IMR-90 (cell line): ENCODE measurements around the gene PELI1. TPM values are rescaled to one million over a fixed set of nuclear protein-coding genes. Genes with fewer than 3 reads are reported as not detected.

Source experiments
- ATAC-seq: fragments of 200-7000 bp; cut with Tn5 transposase; 2 replicates; pipeline ENCODE4 v1.9.1; 2020; ENCODE audit warnings: low read depth, mild to moderate bottlenecking, moderate library complexity
- BruUV-seq: library from RNA; stranded (reverse); fragments of 400-500 nt; replicated peaks from 2 replicates; lab custom pipeline; 2021; lab: Mats Ljungman, UMichigan
- CTCF ChIA-PET: fragments of 300-600 bp; formaldehyde crosslinking; extraction: SDS; loops from one replicate; lab custom pipeline; 2021; ENCODE audit warnings: antibody characterized with exemption; lab: Yijun Ruan, JAX
- POLR2A ChIA-PET: fragments of 300-600 bp; sonication (Branson Sonifier 250); formaldehyde crosslinking; loops from one replicate; lab custom pipeline; 2022; ENCODE audit warnings: antibody characterized with exemption; ENCODE audit not compliant: unreplicated experiment; lab: Charles Lee
- DNase-seq: peaks from one replicate; pipeline ENCODE4 v3.0.0; 2013
- H2AFZ ChIP-seq: replicated peaks from 2 replicates; pipeline ENCODE3; 2013; ENCODE audit warnings: low read length, mild to moderate bottlenecking; ENCODE audit not compliant: poor library complexity
- H2AK5ac ChIP-seq: 2 replicates; pipeline ENCODE4 v1.6.1; 2013; ENCODE audit warnings: low read depth, low read length, inconsistent platforms
- H2AK9ac ChIP-seq: replicated peaks from 2 replicates; pipeline ENCODE3; 2013; ENCODE audit warnings: mild to moderate bottlenecking, low read depth, low read length, moderate library complexity; ENCODE audit not compliant: poor library complexity
- H2BK120ac ChIP-seq: 2 replicates; pipeline ENCODE4 v1.6.1; 2013; ENCODE audit warnings: low read depth, low read length, inconsistent platforms
- H2BK15ac ChIP-seq: 3 replicates; pipeline ENCODE4 v1.6.1; 2013; ENCODE audit warnings: low read depth, low read length, inconsistent platforms
- H2BK20ac ChIP-seq: 2 replicates; pipeline ENCODE4 v1.6.1; 2013; ENCODE audit warnings: low read depth, mild to moderate bottlenecking, inconsistent platforms, low read length, moderate library complexity
- H2BK5ac ChIP-seq: 2 replicates; pipeline ENCODE4 v1.6.1; 2013; ENCODE audit warnings: mild to moderate bottlenecking, low read depth, low read length, inconsistent platforms; ENCODE audit not compliant: poor library complexity, severe bottlenecking
- H3K14ac ChIP-seq: replicated peaks from 2 replicates; pipeline ENCODE4 v1.6.1; 2013; ENCODE audit warnings: low read depth, low read length, inconsistent platforms
- H3K18ac ChIP-seq: 2 replicates; pipeline ENCODE4 v1.6.1; 2013; ENCODE audit warnings: low read depth, low read length, control low read depth
- H3K23ac ChIP-seq: 2 replicates; pipeline ENCODE4 v1.6.1; 2013; ENCODE audit warnings: low read depth, low read length, inconsistent platforms
- H3K27ac ChIP-seq: 2 replicates; pipeline ENCODE4 v1.5.1; 2013; ENCODE audit warnings: mild to moderate bottlenecking, control low read depth, low read length; ENCODE audit not compliant: insufficient read depth
- H3K27me3 ChIP-seq: 2 replicates; pipeline ENCODE4 v1.6.1; 2013; ENCODE audit warnings: low read length; ENCODE audit not compliant: control insufficient read depth, insufficient read depth
- H3K36me3 ChIP-seq: 2 replicates; pipeline ENCODE4 v1.6.1; 2013; ENCODE audit warnings: low read length, mixed read lengths; ENCODE audit not compliant: control insufficient read depth, insufficient read depth
- H3K4ac ChIP-seq: 2 replicates; pipeline ENCODE4 v1.6.1; 2013; ENCODE audit warnings: low read depth, low read length, inconsistent platforms
- H3K4me1 ChIP-seq: 2 replicates; pipeline ENCODE4 v1.6.1; 2013; ENCODE audit warnings: low read length, mixed read lengths; ENCODE audit not compliant: control insufficient read depth, insufficient read depth
- H3K4me2 ChIP-seq: 2 replicates; pipeline ENCODE4 v1.6.1; 2013; ENCODE audit warnings: low read depth, mild to moderate bottlenecking, control low read depth, low read length, moderate library complexity
- H3K4me3 ChIP-seq: 2 replicates; pipeline ENCODE4 v1.5.1; 2013; ENCODE audit warnings: low read depth, mild to moderate bottlenecking, control low read depth, low read length, moderate library complexity; ENCODE audit not compliant: insufficient read depth
- H3K56ac ChIP-seq: 2 replicates; pipeline ENCODE4 v1.6.1; 2013; ENCODE audit warnings: low read length, inconsistent platforms; ENCODE audit not compliant: insufficient read depth; ENCODE audit errors: extremely low read depth
- H3K79me1 ChIP-seq, 2 experiments: 2 replicates each; pipeline ENCODE4 v1.6.1; 2013; ENCODE audit warnings: low read length in 2 of 2, inconsistent platforms in 1 of 2, low read depth in 1 of 2
- H3K9ac ChIP-seq: 2 replicates; pipeline ENCODE4 v1.6.1; 2013; ENCODE audit warnings: low read depth, low read length, control low read depth
- H3K9me1 ChIP-seq: 2 replicates; pipeline ENCODE4 v1.6.1; 2013; ENCODE audit warnings: low read length, inconsistent platforms; ENCODE audit not compliant: insufficient read depth
- H3K9me3 ChIP-seq: 2 replicates; pipeline ENCODE4 v1.6.1; 2013; ENCODE audit warnings: low read length; ENCODE audit not compliant: control insufficient read depth, insufficient read depth
- H4K20me1 ChIP-seq: 2 replicates; pipeline ENCODE4 v1.6.1; 2013; ENCODE audit warnings: low read length, inconsistent platforms; ENCODE audit not compliant: insufficient read depth
- H4K5ac ChIP-seq: 2 replicates; pipeline ENCODE4 v1.6.1; 2013; ENCODE audit warnings: mild to moderate bottlenecking, low read depth, low read length, control low read depth
- H4K8ac ChIP-seq, 2 experiments: 2 replicates each; pipeline ENCODE4 v1.6.1; 2013; ENCODE audit warnings: low read depth in 2 of 2, low read length in 2 of 2, control low read depth in 1 of 2, inconsistent platforms in 1 of 2
- H4K91ac ChIP-seq: 2 replicates; pipeline ENCODE4 v1.6.1; 2013; ENCODE audit warnings: low read depth, low read length, inconsistent platforms; ENCODE audit not compliant: insufficient read depth
- NFE2L2 ChIP-seq: fragments of 150-350 bp; IDR thresholded peaks from 2 replicates; pipeline ENCODE4 v1.6.1; 2016; ENCODE audit warnings: low read depth, mild to moderate bottlenecking, low read length
- dilution Hi-C: fragments of 300-500 bp; cut with HindIII; formaldehyde crosslinking; loops from one replicate; pipeline ENCODE4 v1.14.3; 2018; ENCODE audit warnings: low sequenced_read_pairs; ENCODE audit not compliant: unreplicated experiment
- in situ Hi-C: fragments of 300-500 bp; cut with MboI; formaldehyde crosslinking; loops from 3 replicates; pipeline ENCODE4 v1.14.3; 2019; ENCODE audit warnings: low sequenced_read_pairs, inconsistent platforms, mixed read lengths
- intact Hi-C: fragments of 100-400 bp; cut with micrococcal nuclease; formaldehyde crosslinking; loops from 2 replicates; pipeline ENCODE4 v1.10.0; 2022
- polyA plus RNA-seq, 3 experiments: library from polyadenylated mRNA; depleted of rRNA; stranded (reverse); fragments of >200 nt; gene quantifications; 2 replicates each; pipeline ENCODE4 v1.2.3, GENCODE V29; 2012; ENCODE audit warnings: low replicate concordance in 1 of 3
- total RNA-seq: library from RNA; depleted of rRNA; stranded (reverse); fragments of >200 nt; gene quantifications from 2 replicates; pipeline ENCODE4 v1.2.3, GENCODE V29; 2012

The PELI1 gene
- total and polyA plus RNA-seq, 2 of the 4 experiments (the other 2 are of a cell fraction): 2.2 to 2.5 TPM

DNA sequence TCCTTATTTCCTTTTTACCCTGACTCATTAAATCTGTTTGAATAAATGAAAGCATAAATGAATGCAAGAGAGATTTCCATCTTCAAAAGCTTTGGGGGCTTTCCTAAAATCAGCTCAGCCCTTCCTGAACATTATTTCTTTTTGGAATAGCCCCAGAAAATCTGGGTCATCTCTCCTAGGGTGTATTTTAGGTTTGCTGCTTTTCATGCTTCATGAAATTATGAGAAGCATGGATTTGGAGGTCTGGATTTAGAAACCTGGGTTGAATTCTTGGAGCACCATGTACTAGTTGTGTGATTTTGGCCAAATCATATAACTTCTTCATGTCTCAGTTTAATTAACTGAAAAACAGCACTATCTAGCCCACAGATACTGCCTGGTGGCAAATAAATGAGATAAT is 24.0 kb upstream of the PELI1 start:
- in situ Hi-C loops (no loop called here), dilution Hi-C loops (no loop called here), intact Hi-C loops (no loop called here)
- no peak overlapping the region for H2BK120ac ChIP-seq
- peaks cover 7% of the 10 kb centered on the region for H3K27me3 ChIP-seq
- H3K9me3 ChIP-seq: no peaks in the 10 kb centered on the region
- H3K4ac ChIP-seq: no peak overlapping the region
- no peaks in the 10 kb centered on the region for H3K4me1 ChIP-seq
- no peak overlapping the region for H2AK9ac ChIP-seq
- H4K91ac ChIP-seq: no peak overlapping the region
- no peak overlapping the region for H3K4me2 ChIP-seq
- no peaks in the 10 kb centered on the region for H3K79me1 ChIP-seq
- no peak overlapping the region for H2BK5ac ChIP-seq
- H4K20me1 ChIP-seq: no peaks in the 10 kb centered on the region
- no peak overlapping the region for H2AK5ac ChIP-seq
- H3K9ac ChIP-seq: no peak overlapping the region
- no peak overlapping the region for H2BK20ac ChIP-seq
- no peaks in the 10 kb centered on the region for H3K36me3 ChIP-seq
- no peak overlapping the region for H4K5ac ChIP-seq
- H3K27ac ChIP-seq: no peak overlapping the region
- CTCF ChIA-PET: no interaction called here
- no peak overlapping the region for H3K56ac ChIP-seq
- ATAC-seq (no peak), DNase-seq (no peak)
- H3K4me3 ChIP-seq: no peak overlapping the region
- no peak overlapping the region for H3K23ac ChIP-seq
- H3K18ac ChIP-seq: no peak overlapping the region
- no TSS peak for BruUV-seq
- H2BK15ac ChIP-seq: no peak overlapping the region
- no peak overlapping the region for H3K14ac ChIP-seq
- no peak overlapping the region for H4K8ac ChIP-seq
- POLR2A ChIA-PET: no interaction called here
- no peak for TF ChIP-seq NFE2L2
- H2AFZ ChIP-seq: no peak overlapping the region
- no peaks in the 10 kb centered on the region for H3K9me1 ChIP-seq
